DMS79 (cell line): ENCODE data around the gene TMEM179.
"Not testable (repeated sequence)": the region's sequence is repeated elsewhere in the genome, so short reads cannot be mapped to it uniquely, and the experiment has no call there.

Source experiments
- DNase-seq: peaks from one replicate; lab custom pipeline; 2025; lab: John Stamatoyannopoulos, UW

Gene TMEM179

DNA sequence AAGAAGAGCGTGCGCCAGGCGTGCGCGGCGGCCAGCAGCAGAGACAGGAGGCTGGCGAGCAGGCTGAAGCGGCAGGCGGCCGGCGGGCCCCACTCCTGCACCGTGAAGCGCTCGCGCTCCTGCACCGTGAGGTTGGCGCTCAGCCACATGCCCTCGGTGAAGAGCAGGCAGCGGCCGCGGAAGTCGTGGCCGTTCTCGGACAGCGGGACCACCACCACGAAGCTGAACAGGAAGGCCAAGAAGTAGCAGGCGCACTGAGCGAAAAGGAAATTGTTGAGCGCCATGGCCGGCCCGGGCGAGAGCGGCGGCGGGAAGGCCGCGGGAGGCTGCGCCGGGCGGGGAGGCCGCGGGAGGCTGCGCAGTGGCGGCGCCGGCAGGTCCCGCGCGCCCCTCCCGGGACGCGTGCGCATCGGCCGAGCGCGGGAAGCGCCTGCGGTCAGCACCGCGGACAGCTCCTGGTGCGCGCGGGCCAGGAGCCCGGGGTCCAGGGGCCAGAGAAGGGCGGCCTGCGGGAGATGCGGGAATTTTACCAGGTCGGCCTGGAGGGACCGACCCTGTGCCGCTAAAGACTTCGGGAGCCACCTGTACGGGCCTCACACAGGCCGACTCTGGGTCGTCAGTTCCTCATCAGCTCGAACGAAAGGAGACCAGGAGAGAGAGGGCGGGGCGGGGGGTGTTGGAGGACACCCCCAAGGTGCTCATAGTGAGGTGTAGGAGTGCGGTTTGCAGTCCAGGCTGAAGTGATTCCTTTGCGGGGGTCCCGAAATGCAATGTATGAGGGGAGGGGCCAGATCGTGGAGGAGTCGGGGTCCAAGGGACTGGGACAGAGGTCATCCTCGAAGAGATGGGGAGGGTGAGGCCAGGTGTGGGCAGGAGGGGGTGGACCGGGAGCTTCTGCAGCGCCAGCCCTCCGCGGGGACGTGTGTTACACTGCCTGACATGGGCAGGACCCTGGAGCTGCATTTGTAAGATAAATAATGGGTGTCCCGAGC is at the start of gene TMEM179:
Gene TMEM179 (minus strand): TSS at position 315 of the 992 bp plus-strand sequence. CDS start 31 bp downstream, at position 284.
- peak; percentile 47 for DNase-seq

DNA sequence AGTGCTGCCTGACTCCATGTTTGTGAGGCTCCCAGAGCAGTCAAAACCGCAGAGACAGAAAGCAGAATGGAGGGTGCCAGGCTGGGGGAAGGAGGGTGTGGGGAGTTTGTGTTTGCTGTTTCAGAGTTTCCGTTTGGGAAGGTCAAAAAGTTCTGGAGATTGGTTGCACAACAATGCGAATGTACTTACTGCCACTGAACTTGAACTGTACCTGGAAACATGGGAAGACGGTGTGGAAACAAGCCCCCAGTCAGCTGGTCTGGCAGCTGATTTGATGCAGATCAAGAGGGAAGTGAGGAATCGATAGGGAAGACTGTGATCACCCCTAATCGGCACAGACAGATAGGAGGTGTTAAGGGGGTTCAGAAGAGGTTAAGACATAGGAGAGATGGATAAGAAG is 49.5 kb upstream of the TMEM179 start:
- DNase-seq: no peak

GRCh38 chr14:104653130-104653920 is 48.8 kb upstream of the TMEM179 start:
- not testable (repeated sequence) for DNase-seq

GRCh38 chr14:104652386-104652785 is 47.8 kb upstream of the TMEM179 start:
- DNase-seq: no peak

- no peak for DNase-seq
These were observed 47.3 kb upstream of the TMEM179 start for GRCh38 chr14:104651876-104652260.

- DNase-seq: no peak
These were observed 46.7 kb upstream of the TMEM179 start for GRCh38 chr14:104650981-104651875.

GRCh38 chr14:104650057-104650980 is 45.7 kb upstream of the TMEM179 start:
- no peak for DNase-seq

GRCh38 chr14:104647467-104648043 is 43.0 kb upstream of the TMEM179 start:
- DNase-seq: no peak

- DNase-seq: no peak
These were observed 40.2 kb upstream of the TMEM179 start for GRCh38 chr14:104644656-104645378.

- DNase-seq: no peak
These were observed 39.6 kb upstream of the TMEM179 start for GRCh38 chr14:104644091-104644635.

GRCh38 chr14:104643306-104643705 is 38.7 kb upstream of the TMEM179 start:
- no peak for DNase-seq

- no peak for DNase-seq
These were observed 37.9 kb upstream of the TMEM179 start for GRCh38 chr14:104642540-104642868.

DNA sequence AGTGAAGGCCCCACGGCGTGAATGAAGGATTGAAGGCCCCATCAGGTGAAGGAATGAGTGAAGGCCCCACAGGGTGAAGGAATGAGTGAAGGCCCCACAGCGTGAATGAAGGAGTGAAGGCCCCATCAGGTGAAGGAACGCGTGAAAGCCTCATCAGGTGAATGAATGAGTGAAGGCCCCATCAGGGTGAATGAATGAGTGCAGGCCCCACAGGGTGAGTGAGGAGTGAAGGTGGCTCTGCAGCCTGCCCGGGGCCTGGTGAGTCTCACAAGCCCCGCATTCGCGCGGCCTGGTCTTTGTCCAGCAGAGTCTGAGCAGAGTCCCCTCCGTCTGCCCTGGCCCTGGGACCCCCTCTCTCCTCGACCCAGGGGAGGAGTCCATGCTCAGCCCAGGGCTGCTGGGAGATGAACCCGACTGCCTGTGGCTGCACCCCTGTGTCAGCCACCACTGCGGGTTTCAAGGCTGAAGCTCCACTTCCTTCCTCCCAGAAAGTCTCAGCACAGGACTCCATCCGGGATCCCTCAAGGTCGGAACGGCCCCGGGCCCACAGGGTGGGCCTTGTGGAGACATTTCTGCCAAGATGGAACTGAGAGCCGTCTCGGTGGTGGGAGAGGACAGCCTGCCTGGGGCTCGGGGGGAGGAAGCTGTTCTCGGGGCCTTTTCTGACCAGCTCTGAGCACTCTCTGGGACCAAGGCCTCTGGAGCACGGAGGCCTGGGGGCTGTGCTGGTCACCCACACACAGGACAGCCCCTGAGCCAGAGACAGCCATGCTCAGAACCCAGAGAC is 37.4 kb upstream of the TMEM179 start:
- no peak for DNase-seq

DNA sequence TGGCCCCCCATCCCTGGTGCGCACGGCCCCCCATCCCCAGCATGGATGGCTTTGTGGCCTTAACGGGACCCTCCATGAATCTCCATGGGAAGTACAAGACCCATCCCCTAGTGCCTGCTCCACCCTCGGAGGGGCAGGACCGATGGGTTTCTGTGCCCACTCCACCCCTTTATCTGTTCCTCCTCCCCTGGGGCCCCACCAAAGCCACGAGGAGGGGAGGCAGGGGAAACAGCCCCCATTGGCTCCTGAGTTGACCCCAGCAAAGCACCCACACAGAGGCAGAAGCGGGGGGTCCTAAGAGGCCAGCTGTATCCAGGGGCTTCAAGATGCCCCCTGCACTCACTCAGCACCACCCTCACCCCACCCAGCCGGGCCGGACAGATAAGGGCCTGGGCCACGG is 36.1 kb upstream of the TMEM179 start:
- no peak for DNase-seq

DNA sequence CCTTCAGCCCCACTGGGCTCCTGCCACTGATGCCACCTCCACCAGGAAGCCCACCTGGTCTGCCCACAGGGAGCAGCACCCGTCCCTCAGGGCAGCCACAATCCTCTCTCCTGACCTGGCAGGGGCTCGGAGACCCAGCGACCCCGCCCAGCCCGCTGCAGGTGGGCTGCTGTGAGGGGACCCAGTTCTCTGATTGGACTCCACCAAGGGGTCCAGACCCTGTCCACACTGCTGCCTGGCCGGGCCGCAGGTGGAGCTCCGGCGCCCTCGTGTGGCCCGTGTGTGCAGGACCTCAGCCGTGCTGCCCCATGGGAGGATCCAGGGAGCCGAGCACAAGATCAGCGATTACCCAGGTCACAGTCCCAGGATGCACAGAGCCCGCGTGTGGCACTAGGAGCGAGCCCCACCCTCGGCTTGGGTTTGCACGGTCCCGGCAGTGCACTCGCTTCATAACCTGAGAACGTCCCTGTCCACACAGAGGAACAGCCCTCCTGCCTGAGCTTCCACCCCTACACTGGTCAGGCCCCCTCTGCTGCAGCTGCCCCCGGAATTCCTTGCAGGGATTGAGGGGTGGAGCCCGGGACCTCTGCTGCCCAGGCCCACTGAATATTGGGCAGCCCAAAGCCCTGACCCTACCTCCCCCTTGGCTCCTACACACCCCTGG is 35.4 kb upstream of the TMEM179 start:
- DNase-seq: peak; percentile 47

DNA sequence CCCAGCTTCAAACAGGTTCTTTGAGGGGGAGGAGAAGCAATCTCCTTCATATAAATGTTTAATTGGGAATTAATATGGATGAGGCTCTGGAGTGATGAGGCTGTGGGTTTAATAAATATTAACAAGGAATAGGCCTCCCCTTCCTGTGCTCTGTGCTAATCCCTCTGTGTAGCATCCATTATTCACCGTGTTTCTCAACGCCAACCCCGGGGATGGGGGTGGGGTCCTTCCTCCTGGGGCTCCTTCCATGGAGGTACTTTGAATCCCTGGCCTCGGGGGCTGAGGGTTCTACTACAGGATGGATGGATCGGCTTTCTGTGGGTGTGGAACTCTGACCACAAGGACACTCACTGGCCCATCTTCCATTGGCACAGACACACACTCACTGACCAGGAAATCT is 34.9 kb upstream of the TMEM179 start:
- no peak for DNase-seq

DNA sequence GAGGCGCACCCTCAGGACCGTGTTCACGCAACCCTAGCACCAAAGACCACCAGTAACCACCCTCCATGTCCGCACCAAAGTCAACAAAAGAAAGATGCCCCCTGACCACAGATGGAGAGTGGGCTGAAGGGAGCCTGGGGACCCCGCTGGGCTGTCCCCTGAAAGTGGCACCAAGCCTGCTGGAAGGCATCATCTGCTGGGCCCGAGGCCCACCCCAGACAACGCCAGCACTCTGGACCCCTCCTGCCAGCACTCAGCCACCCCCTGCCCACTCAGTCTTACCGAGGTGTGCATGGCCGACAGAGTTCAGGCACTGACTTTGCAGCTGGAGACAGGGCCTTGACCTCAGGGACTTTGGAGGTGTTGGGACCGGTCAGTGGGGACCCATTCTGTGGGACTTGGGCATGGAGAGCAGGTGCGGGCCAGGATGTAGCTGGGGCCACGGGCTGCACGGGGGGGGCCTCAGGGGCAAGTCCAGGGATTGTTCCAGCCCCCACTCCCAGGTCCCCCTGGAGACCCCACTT is 34.4 kb upstream of the TMEM179 start:
- no peak for DNase-seq

DNA sequence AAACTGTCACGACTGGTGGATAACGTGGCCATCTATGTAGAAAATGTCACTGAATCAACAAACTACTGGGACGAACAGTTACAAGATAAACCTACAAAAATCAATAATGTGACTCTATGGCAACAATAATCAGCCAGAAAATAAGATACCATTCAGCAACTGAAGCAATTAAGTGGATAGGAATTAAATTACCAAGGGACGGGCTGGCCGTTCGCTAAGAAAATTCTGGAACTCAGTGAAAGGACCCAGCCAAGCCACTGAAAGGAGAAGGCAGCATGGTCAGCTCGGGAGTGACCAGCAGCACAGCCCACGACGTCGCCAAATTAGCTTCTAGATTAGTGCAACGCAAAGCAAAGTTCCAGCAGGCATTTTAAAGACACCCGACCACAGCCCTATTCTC is 33.6 kb upstream of the TMEM179 start:
- DNase-seq: no peak
